Cardiac septum (tissue), 1 donor: ENCODE measurements around the gene OR4F29. TPM values are rescaled to one million over a fixed set of nuclear protein-coding genes. Genes with fewer than 3 reads are reported as not detected.
"Not testable (repeated sequence)": the region's sequence is repeated elsewhere in the genome, so short reads cannot be mapped to it uniquely, and the experiment has no call there.

ENCODE experiments used
- DNase-seq: peaks from one replicate; pipeline ENCODE4 v3.0.0-alpha.2; 2020; ENCODE audit warnings: low spot score
- intact Hi-C: fragments of 100-400 bp; cut with DNase I; formaldehyde crosslinking; loops from one replicate; pipeline ENCODE4 v1.14.0; 2022
- long read RNA-seq: library from polyadenylated mRNA; unstranded; transcript quantifications from one replicate; pipeline ENCODE4 v2.0.0, GENCODE V29; 2021
- total RNA-seq: library from RNA; stranded (reverse); fragmentation: NEBNext Ultra II Directional; extraction: Animal tissue kit (Norgen Biotek cat#: 25700); gene quantifications from one replicate; pipeline ENCODE4 v1.2.1, GENCODE V29; 2021
- donor health status: DM: no; HTN: no; CAD: no.

Gene OR4F29
- total RNA-seq, result not detected
- long read RNA-seq, result 0 reads

GRCh38 chr1:451578-451977, at the start of gene OR4F29:
Gene OR4F29 (minus strand): TSS chr1:451678. CDS start chr1:451678, 0 bp downstream.
- intact Hi-C loops, DNase-seq: not testable (repeated sequence)

Other genes with a start within 250 kb of the OR4F29 start
- gene OR4F16, start 235.0 kb upstream of the OR4F29 start, total RNA-seq, result not detected